Left colon (tissue), 2 donors: ENCODE data around the gene TOMM22. TPM values are rescaled to one million over a fixed set of nuclear protein-coding genes. Genes with fewer than 3 reads are reported as not detected.
A peak's percentile ranks its signal among the peaks of the same experiment; 100 is the strongest.
"Not testable (repeated sequence)": the region's sequence is repeated elsewhere in the genome, so short reads cannot be mapped to it uniquely, and the experiment has no call there.

ENCODE experiments used
- ATAC-seq: fragments of 200-7000 bp; cut with Tn5 transposase; one replicate; pipeline ENCODE4 v1.9.1; 2020; ENCODE audit warnings: mild to moderate bottlenecking, moderate library complexity
- DNase-seq, 2 donors: peaks; one replicate each; pipeline ENCODE4 v3.0.0-alpha.2; 2020
- intact Hi-C, 2 donors: fragments of 100-400 bp; cut with DNase I in 1 of 2; cut with micrococcal nuclease in 1 of 2; formaldehyde crosslinking; loops; one replicate each; pipeline versions ENCODE4 v1.11.2 to v1.14.0; 2022; cut with DNase I, micrococcal nuclease
- long read RNA-seq: library from polyadenylated mRNA; unstranded; transcript quantifications from one replicate; pipeline ENCODE4 v2.0.0, GENCODE V29; 2021
- total RNA-seq, 2 donors: library from RNA; stranded (reverse); fragmentation: NEBNext Ultra II Directional; extraction: Animal tissue kit (Norgen Biotek cat#: 25700); gene quantifications; one replicate each; pipeline ENCODE4 v1.2.1, GENCODE V29; 2021
- donor health status: DM: no; HTN: no; CAD: no.
- donor health status: DM: yes; HTN: yes; CAD: no.

Gene TOMM22
- 10 to 100 TPM; 85.0 to 98.7 TPM for total RNA-seq
- long read RNA-seq, transcript TOMM22-202 (3 exons, 782 nt): minor isoform, 8 of 82 reads
- long read RNA-seq, transcript TOMM22-201 (4 exons, 2,040 nt): major isoform, 70 of 82 reads
- long read RNA-seq, partial matches to known transcripts: 0 of 82 reads
- long read RNA-seq, other reads (novel, unspliced or antisense): 4 of 82 reads

DNA sequence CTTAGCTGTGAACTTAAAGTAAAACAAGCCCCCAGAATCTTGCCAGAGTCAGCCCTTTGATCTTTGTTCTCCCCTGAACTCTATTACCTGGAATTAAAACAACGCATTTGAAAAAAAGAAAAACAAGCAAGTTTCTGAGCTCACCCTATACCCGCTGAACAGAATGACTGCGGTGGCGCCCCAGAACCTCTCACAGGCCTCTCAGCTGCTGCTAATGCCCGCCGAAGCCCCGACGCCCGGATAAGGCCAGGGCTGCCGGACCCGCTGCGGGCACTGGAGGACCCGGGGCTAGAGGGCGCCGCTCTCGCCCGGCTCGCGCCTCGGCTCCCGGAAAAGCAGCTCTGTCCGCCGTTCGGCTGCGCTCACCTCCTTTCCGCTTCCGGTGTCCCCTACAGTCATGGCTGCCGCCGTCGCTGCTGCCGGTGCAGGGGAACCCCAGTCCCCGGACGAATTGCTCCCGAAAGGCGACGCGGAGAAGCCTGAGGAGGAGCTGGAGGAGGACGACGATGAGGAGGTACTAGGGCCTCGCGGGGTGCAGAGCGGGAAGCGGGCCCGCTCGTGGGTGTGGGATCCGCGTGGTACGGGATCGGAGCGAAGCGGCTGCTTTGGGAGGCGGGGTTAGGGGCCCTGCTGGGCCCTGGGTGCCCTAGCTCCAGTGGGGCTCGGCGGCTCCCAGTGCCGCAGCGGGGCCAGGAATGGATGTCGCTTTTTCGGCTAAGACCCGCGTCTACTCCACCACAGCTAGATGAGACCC is at the start of gene TOMM22:
Gene TOMM22 (plus strand): TSS at position 376 of the 754 bp plus-strand sequence. CDS start 22 bp downstream, at position 398.
- peak; percentile 97 for ATAC-seq
- peak; percentile 85 to 91 for DNase-seq

DNA sequence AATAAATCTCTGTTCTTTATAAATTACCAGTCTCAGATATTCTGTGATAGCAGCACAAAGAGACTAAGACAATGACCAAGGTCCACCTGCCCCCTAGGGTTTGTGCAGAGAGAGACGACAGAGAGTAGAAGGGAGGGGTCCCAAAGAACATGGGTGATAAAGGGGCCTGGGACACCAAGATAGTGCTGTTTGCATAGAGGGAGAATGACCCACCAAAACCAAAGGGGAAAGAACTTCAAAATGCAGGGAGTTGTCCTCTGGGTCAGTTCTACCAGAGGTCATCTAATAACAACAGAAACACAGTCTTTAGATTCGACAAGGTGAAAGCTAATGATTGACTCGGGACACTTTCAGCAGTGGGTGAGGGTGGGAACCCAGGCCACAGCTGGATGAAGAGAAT is 49.2 kb upstream of the TOMM22 start:
- ATAC-seq (no peak), DNase-seq (no peak)
- intact Hi-C loops: no loop called here

More for the DNA sequence above, at the start of gene TOMM22:
- intact Hi-C loops: no loop called here

DNA sequence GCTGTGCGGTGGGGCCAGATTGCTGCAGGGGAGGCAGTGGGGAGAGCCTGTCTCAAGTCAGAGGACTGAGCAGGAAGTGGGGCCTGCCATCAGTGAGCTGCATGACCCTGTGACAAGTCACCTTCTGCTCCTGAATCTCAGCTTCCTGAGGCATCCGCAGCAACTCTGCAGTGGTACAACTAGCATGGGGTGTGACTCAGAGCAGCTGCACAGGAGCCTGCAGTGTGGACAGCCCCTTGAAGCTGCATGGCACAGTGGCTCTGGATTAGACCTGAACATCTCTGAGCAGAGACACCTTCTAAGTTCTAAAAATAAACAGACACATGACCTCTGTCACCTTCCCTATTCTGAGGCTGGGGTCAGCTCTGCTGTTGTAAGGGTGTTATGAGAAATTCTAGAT is 43.5 kb upstream of the TOMM22 start:
- intact Hi-C loops: no loop called here
- ATAC-seq (no peak), DNase-seq (no peak)

DNA sequence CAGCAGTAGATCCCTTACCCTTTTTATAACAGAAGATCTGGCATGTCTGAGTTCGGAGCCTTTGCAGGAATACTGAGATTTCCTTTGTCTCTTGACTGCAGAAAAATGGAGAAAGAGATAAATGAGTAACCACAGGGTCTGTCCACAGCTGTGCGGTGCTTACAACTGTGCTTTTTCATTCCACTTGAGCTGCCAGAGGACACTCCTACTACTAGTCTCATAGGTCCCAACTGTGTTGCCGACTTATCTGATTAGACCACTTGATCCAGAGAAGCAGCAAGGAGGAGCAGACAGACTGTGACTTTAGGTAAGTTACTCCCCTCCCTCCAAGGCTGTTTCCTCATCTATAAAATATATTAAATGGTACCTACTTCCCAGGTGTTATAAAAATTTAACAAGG is 43.0 kb upstream of the TOMM22 start:
- DNase-seq (no peak), ATAC-seq (peak; percentile 68)
- intact Hi-C loops: no loop called here

DNA sequence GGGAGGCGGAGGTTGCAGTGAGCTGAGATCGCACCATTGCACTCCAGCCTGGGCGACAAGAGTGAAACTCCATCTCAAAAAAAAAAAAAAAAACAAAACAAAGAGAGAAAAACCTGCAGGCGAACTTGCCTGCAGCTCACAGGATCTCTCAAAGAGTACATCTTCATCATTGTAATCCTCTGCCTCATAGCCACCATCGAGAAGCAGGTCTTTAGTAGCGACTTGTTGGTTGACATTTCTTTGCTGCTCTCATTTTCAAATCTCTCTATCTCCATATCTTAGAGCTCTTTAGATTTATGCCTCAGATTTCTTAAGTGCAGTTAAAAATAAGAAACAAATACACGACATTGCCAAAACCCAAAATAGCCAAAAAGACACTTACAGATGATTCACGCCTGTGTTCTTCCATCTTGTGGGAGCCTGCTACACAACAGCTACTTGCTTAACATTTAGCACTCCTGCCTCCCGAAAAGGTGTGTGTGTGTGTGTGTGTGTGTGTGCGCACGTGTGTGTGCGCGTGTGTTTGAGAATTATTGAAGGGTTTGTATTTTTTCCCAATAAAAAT is 40.2 kb upstream of the TOMM22 start:
- ATAC-seq (no peak), DNase-seq (no peak)
- intact Hi-C loops: no loop called here

DNA sequence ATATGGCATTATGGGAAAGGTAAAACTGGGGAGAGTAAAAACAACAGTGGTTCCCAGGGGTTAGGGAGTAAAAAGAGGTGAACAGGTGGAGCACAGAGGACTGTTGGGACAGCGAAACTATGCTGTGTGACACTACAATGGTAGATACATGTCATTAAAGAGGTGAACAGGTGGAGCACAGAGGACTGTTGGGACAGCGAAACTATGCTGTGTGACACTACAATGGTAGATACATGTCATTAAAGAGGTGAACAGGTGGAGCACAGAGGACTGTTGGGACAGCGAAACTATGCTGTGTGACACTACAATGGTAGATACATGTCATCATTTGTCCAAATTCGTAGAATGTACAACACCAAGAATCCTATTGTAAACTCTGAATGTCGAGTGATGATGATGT is 37.5 kb upstream of the TOMM22 start:
- DNase-seq, intact Hi-C loops, ATAC-seq: not testable (repeated sequence)

DNA sequence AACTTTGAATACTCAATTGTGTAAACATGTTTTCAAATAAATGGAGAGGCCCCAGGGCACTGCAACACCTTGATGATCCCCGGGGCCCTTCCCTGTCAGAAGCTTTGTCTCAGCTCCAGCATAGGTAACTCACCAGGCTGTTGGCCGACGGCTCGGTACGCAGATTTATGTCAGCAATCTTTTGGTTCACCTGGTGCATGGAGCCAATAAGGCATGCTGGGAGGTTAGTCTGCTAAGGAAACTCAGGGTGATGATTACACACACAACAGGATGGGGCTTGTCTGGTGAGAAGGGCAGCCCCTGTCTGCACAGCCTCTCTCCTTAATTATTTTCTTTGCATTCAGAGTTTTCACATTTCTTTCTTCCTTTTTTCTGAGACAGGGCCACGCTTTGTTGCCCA is 36.3 kb upstream of the TOMM22 start:
- no peak for DNase-seq
- intact Hi-C loops: no loop called here
- no peak for ATAC-seq

DNA sequence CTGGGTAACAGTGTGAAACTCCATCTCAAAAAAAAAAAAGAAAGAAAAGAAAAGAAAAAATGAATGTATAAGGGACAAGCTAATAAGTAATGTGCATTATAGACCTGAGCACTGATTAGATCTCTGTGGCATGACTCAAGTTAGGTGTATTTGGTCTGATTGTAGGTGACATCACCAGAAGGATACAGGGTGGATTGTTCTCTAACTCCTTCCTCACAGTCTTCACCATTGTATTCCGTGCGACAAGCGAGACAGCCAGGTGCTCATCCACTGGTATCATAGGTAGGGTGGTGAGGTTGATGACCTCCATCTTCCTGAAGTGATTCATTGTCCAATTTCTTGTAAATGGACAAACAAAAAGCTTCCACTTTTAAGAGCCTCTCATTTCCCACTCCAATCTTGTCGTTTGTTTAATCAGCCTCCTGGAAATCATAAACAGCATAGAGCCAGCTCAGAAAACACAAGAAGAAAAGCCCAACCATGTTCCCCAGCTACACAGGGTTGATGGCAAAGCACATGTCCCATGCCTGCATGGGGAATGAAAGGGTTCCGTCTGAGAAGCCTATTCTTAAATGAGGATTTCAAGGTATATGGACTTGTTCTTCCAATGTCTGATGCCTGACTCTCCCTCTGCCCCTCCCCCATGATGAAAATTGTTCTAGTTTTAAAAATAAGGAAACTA is 31.8 kb upstream of the TOMM22 start:
- no peak for ATAC-seq
- no peak for DNase-seq

DNA sequence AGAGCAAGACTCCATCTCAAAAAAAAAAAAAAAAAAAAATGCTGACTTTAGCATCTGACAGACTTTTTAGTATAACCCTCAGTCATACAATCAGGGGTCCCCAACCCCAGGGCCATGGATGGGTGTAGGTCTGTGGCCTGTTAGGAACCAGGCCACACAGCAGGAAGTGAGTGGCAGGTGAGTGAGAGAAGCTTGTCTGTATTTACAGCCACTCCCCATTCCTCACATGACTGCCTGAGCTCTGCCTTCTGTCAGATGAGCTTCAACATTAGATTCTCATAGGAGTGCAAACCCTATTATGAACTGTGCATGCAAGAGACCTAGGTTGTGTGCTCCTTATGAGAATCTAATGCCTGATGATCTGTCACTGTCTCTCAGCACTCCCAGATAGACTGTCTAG is 28.9 kb upstream of the TOMM22 start:
- DNase-seq (peak; percentile 31 to 60), ATAC-seq (peak; percentile 63)
- intact Hi-C loops: no loop called here

More for the DNA sequence above, 31.8 kb upstream of the TOMM22 start:
- intact Hi-C loops: no loop called here

DNA sequence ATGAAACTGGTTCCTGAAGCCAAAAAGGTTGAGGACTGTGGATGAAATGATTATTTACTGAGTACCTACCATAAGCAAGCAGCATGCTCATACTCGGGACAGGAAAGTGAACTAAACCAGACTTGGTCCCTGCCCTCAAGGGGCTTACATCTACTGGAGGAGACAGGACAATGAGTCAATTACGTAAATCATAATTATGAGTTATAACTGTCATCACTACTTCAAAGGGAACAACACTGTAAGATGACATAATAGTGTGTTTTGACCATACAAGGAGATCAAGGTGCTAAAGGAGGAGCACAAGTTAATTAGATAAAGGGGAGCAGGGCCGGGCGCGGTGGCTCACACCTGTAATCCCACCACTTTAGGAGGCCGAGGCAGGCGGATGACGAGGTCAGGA is 28.0 kb upstream of the TOMM22 start:
- ATAC-seq: no peak
- intact Hi-C loops: no loop called here
- no peak for DNase-seq

DNA sequence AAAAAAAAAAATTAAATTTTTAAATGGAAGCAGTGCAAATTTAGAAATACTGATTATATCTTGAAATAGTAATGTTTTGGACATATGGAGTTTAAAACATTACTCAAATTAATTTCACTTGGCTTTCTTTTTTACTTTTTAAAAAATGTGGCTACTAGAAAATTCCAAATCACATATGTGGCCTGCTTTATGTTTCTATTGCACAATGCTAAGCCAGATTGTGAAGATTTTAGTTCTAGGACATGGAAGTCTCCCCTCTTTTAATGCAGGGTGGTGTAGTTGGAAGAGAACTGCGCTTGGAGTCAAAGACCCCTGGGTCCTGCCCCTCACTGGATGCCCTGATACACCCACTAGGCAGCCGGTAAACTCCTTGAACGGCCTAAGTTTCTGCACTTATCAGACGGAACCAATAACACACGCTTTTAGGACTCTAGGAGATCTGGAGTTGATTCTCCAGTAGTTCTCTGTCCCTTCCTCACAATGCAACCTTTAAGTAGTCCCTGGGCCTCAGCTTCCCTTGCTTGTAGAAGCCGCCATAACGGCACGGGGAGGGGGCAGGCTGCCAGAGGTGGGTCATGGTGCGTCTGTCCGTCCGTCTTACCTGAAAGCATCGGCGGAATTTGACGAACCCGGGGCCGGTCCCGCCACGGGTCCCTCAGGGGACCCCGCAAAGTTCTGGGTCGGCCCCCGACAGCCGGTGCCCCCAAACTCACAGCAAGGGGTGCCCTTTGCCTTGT is 26.1 kb upstream of the TOMM22 start:
- intact Hi-C loops: no loop called here
- DNase-seq: no peak
- ATAC-seq: no peak

DNA sequence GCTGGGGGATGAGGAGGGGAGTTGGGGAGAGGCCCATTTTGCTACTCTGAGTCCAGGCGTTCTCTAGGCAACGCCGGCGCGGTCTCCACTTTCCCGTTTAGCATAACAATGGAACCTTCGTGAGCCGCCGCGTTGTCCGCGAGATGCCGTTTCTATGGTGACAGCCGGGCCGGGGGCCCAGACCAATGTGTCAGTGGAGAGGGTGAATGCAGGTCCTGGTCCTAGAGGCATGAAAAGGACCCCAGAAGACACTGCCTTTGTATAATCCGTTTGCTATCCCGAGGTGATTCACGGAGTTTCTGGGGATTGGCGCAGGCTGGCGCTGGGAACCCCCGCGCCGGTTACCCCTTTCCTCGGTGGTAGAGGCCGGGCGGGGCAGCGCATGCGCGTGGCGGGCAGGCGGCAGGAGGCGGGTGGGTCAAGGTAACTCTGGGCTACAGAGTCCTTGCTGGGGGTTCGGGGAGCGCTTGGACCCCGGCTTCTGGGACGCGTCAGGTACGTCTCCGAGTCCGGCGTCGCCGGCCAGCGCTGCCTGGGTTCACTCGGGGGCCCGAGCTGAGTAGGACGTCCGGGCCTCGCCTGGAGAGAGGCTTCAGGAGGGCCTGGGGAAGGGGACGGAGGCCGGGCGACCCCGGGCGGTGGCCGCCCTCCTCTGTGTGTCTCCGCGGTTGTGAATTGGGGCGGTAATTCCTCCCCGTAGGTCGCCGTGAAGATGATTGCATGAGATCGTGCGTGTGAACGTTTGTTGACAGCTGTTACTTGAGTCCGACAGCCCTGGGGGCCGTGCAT is 25.3 kb upstream of the TOMM22 start, which contains the start of the genes CBY1 and FAM227A:
Gene CBY1 (plus strand): TSS at position 383 of the 789 bp plus-strand sequence. CDS start 11,417 bp downstream, outside the sequence.
Gene FAM227A (minus strand): TSS at position 137 of the 789 bp plus-strand sequence. CDS start 6,224 bp downstream, outside the sequence.
- peak; percentile 89 for ATAC-seq
- peak; percentile 88 to 92 for DNase-seq
- intact Hi-C loops: no loop called here

DNA sequence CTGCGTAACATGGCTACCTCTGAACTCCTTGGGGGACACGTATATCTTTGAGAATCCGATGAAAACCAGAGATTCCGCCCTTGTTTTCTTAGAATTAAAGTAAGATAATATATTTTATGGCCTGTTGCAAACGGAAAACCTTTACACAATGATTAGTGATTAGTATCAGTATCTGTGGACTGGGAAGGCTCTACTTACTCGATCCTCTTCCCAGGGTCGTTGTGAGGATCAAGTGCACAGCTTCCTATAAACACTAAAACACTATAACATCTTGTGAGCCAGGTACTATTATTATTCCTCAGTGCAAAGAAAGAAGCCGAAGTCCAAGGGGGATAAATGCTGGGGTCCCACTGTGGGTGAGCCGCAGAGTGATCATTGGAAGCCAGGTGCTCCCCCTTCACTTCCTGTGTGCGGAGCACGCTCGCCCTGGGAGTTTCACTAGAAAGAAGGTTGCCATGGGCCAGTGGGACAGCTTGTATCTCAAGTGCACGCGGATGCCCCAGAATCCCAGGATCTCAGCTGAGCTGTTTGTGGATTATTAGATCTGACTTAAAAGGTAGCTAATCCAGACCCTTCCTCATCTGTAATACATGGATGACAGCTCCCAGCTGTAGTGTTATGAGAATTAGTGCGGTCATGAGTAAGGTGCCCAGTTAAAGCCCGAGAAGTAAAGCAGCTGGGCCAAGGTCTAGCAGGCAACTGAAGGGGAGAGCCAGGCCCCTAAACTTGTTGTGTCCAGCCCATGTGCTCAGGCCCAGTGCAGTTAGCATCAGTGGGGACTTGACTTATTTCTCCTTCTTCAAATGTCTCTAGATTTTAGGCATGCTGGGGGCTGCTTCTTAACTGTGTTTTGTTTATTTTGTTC is 24.5 kb upstream of the TOMM22 start:
- ATAC-seq: peak; percentile 30
- DNase-seq: peak in 1 of 2 donors; percentile 42
- intact Hi-C loops: no loop called here

DNA sequence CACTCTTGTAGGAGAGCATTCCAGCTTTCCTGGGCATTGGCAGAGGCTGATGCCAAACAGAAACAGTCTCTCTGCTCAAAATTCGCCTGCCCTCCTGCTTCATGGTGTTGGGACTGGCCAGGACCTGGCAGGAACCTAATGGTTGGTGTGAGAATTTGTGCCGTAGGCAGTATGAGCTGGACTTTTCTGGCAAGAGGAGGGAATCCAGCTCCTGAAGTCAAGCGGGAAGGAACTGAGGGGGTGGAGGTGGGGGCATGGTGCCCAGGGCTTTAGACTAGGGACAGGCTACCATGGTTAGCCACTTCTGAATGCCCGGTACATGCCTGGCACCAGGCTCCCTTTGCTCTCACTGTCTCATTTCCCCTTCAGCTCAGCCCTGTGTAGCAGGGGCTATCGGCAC is 6.9 kb upstream of the TOMM22 start:
- ATAC-seq: no peak
- DNase-seq: no peak
- intact Hi-C loops: no loop called here

DNA sequence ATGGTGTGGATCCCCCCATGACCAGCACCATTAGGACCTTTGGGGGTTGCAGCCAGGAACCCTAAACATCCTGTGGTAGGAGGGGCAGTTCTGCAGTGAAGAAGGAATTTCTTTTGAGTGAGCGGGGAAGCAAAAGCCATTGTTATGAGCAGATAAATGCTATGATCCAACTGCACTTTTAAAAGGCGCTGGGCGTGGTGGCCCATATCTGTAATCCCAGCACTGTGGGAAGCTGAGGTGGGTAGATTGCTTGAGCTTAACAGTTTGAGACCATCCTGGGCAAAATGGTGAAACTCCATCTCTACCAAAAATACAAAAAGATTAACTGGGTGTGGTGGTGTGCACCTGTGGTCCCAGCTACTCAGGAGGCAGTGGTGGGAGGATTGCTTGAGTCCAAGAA is 5.9 kb upstream of the TOMM22 start:
- ATAC-seq: no peak
- intact Hi-C loops: no loop called here

DNA sequence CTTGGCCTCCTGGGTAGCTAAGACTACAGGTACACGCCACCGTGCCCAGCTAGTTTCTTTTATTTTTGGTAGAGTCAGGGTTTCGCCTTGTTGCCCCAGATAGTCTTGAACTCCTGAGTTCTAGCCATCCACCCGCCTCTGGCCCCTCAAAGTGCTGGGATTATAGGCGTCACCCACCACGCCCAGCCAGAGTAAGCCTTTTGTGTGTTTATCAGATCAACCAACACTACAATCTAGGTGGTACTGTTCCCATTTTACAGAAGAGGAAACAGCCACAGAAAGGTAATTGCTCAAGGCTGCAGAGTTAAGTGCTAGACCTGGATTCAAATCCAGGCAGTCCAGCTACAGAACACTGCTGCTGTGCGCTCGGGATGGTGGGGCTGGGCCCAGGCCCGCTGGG is 3.1 kb downstream of the TOMM22 start:
- no peak for DNase-seq
- intact Hi-C loops: no loop called here
- ATAC-seq: no peak

More for the DNA sequence above, 5.9 kb upstream of the TOMM22 start:
- no peak for DNase-seq

DNA sequence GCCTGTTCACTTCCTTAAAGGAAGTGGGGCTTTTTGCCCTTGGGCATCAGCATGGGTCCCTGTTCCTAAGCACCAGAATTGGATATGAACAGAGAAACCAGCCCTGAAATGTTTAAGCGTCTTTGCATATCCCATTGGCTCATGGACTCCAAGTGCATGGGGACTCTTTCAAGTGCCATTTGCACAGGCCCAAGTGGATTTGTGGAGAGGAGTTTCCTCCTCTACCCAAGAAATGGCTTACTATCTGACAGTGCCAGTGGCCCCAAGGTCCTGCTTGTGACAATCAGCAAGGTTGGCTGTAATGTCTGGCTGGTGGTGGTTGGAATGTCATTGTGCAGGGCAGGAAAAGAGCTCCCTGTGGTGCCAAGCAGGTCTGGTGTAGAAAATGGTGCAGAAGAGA is 4.0 kb downstream of the TOMM22 start:
- DNase-seq: no peak
- no peak for ATAC-seq
- intact Hi-C loops: no loop called here
